Renal cortex interstitium (tissue), 11 donors: ENCODE measurements around the gene GAMT. TPM values are rescaled to one million over a fixed set of nuclear protein-coding genes. Genes with fewer than 3 reads are reported as not detected.

Experiments used
- DNase-seq, 11 donors: peaks; one replicate each; pipeline ENCODE4 v3.0.0-alpha.2; 2013; ENCODE audit warnings: low read depth in 9 of 11, low spot score in 4 of 11; ENCODE audit errors: extremely low read depth in 1 of 11
- polyA plus RNA-seq, 3 donors: library from polyadenylated mRNA; unstranded; fragments of 120-200 nt; gene quantifications; one replicate each; pipeline ENCODE4 v1.2.1, GENCODE V29; 2013; ENCODE audit not compliant: insufficient read length in 3 of 3

Gene GAMT
- polyA plus RNA-seq, 3 donors, result 25.6 to 39.6 (median 37.4) TPM

GRCh38 chr19:1379126-1379905 is 22.0 kb downstream of the GAMT start:
- no peak for DNase-seq

- DNase-seq, result no peak
Observed at GRCh38 chr19:1377965-1378785, 23.2 kb downstream of the GAMT start.

- no peak for DNase-seq
Observed at GRCh38 chr19:1377176-1377964, 24.0 kb downstream of the GAMT start.

DNA sequence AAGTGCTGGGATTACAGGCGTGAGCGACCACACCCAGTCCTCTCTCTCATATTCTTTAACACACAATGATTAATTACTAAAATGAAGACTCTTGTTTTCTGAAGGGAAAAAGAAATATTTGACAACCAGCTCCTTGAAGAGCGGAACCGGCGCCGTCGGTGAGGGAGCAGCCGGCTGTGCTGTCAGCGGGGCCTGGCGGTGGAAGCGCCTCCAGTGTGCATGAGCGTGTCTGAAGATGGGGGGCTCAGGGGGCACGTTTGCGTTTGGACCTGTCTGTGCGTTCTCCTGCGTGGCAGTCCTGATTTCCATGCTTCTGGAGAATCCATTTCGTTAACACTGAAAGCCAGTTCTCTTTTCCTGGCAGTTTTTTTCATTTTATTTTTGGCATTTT is 24.9 kb downstream of the GAMT start:
- DNase-seq, result no peak

DNA sequence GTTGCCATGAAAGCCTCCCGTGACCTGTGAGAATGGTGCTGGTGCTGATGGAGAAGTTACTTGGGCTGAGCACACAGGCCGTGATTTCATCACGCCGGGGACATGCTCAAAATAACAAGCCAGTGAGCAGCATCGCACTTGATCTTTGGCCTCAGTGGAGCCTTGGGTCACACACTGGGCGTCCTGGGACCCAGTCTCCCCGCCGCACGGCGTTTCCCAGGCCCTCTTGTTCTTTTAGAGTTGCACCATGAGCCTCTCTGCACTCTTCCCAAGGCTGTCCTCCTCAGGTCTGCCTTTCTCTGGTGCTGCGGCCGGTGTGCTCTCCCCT is 27.1 kb downstream of the GAMT start:
- DNase-seq, result no peak

DNA sequence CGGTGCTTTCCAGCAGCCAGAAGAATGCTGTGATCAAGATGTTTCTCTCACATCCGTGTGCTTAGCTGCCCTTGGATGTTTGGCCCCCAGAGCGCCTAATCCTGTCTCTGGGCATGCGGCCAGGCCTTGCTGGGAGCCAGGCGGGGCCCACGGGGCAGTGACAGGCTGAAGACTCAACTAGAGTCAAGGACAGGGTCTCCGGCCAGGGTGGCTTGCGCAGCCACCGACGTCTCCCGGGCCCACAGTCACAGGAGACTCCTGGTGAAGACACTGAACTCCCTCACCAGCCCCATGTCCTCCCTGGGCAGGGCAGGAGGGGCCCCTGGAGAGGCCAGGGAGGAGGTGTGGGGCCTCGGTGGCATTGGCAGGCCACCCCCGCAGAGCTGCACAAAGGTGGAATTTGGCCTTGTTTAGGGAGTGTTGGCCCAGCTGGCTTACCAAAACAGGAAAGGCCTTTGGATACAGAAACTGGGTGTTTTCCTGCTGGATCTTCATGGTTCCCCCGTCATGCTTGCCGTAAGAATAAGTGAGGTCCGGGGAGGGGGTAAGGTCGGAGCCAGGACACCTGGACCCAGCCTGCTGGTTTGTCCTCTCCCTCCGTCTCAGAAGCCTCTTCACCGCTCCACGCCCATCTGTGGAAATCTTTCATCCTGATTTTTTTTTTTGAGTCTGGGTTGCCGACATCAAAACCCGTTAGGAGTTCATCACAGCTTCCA is 27.6 kb downstream of the GAMT start:
- DNase-seq, result no peak

DNA sequence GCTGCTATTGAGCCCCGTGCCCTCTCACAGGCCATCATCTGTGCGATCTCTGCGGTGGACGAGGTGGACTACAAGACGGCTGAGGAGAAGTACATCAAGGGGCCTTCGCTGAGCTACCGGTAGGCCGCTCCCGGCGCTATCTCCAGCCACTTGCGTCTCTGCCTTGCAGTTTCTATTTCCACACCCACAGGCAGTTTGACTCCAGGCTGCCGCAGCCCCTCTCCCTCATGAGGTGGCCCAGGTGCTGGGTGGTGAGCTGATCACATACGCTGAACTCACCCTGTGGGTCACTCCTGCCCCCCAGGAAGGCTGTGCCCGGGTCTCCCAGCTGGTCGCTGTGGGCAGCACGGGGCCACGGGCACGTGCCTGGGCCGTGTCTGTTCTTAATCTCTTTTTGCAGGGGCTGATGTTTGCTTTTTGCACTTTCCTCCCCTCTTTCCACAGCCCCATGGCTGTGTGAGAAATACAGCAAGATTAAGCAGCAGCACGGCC is 28.3 kb downstream of the GAMT start:
- no peak for DNase-seq

DNA sequence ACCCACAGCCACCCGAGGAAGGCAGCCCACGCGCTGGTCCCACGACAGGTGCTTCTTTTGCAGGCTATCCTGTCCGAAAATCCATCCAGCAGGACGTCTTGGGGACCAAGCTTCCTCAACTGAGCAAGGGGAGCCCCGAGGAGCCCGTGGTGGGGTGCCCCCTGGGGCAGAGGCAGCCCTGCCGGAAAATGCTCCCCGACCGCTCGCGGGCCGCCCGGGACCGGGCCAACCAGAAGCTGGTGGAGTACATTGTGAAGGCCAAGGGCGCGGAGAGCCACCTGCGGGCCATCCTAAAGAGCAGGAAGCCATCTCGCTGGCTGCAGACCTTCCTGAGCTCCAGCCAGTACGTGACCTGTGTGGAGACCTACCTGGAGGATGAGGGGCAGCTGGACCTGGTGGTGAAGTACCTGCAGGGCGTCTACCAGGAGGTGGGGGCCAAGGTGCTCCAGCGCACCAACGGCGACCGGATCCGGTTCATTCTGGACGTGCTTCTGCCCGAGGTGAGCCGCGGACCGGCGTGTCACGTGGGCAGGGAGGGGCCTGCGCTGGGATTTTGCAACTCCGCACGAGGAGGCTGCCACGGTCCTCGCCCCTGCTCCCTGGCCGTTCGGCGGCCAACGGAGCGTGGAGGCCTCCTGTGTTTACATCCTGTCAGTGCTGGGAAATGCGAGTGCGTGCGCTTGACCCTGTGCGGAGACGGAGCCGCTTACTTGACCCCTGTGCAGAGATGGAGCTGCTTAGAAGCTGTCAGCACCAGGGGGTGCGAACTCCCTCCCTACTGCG is 30.6 kb downstream of the GAMT start:
- peak in 6 of 11 donors; percentile 53 to 68 (median 60) for DNase-seq

DNA sequence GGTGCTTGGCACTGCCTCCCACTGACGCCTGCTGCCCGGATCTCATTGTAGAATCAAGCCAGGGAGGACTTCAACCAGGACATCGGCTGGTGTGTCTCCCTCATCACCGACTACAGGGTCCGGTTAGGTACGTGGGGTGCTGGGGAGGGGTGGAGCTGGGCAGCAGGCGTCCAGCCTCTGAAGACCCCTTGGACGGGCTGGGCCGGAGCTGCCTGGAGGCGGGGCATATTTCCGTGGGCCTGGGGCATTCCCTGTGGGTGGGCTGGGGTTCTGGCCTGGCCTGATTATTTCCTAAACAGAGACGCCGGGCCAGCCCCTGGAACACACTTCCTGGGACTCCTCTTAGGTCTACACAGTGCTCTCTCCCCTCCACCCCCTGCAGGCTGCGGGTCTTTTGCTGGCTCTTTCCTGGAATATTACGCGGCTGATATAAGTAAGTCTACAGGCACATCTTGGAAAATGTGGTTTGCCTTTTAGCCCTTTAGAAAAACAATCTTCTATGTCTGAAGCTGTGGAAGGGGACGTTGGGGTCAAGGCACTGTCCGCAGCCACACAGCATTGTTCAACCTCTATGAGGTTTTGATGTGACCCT is 32.0 kb downstream of the GAMT start:
- DNase-seq, result no peak

DNA sequence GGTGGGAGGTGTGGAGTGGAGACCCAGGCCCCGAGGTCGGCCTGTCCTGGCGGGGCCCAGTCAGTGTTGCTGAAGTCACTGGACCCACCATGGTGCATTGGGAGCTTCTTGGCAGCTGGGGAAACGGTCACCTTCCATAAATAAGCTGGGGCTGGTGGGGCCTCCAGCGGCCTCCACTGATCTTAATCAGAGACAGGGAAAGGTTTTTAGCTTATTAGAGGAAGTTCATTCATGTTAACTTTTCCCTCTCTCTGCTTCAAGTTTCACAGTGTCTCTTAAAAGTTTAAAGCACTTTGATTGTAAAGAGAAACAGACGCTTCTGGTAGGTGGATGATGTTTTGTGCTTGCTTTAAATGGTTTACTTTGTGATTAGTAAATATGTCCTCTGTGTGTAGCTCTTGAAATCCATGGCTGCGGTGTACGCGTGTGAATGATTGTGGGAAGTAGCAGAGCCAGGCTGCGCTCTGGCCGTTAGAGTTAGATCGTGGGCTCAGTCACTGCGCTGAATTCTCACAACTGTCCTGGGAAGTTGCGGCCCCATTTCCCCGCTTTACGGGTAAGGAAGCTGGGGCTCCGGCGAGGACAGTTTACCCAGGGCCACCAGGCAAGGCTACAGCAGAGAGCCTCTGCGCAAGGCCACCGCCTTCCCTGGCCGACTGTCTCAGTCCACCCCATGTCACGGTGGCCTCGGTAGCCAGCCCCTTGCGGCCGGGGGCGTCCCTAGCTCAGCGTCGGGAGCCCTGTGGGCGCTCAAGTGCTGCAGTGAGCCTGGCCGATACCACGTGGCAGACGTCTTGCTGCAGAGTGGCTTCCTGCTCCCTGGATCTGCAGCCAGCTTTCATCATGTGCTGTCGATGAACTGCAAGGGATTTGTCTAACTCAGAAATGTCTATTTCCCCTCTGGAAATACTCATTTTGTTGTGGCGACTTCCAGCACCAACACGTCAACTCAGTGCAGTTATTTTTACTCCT is 34.2 kb downstream of the GAMT start:
- no peak for DNase-seq

GRCh38 chr19:1366296-1366695 is 35.0 kb downstream of the GAMT start:
- DNase-seq, result no peak

- no peak for DNase-seq
Observed at GRCh38 chr19:1365319-1366269, 35.7 kb downstream of the GAMT start.

GRCh38 chr19:1364070-1364704 is 37.2 kb downstream of the GAMT start:
- no peak for DNase-seq

- DNase-seq, result no peak
Observed at GRCh38 chr19:1363599-1363998, 37.7 kb downstream of the GAMT start.
